Prostate gland (tissue), 2 donors: ENCODE measurements around the gene OPHN1. TPM values are rescaled to one million over a fixed set of nuclear protein-coding genes. Genes with fewer than 3 reads are reported as not detected.

Experiments
- DNase-seq: peaks from one replicate; pipeline ENCODE4 v3.0.0-alpha.2; 2019; ENCODE audit warnings: low spot score
- H3K27ac ChIP-seq, 2 donors: fragments of 200-600 bp; sonication (generic); 2 replicates each; pipeline ENCODE4 v1.5.1; 2017 to 2019
- H3K27me3 ChIP-seq: fragments of 200-600 bp; sonication (generic); replicated peaks from 2 replicates; pipeline ENCODE4 v1.5.1; 2019; ENCODE audit not compliant: insufficient read depth
- H3K36me3 ChIP-seq, 2 donors: fragments of 200-600 bp; sonication (generic); 1 replicate in 1 of 2; 2 replicates in 1 of 2; pipeline versions ENCODE4 v1.5.1 to v1.8.1; 2017 to 2019
- H3K4me1 ChIP-seq: fragments of 200-600 bp; sonication (generic); replicated peaks from 2 replicates; pipeline ENCODE4 v1.5.1; 2019
- H3K4me3 ChIP-seq, 2 donors: fragments of 200-600 bp; sonication (generic); 2 replicates each; pipeline ENCODE4 v1.5.1; 2017 to 2019
- H3K9me3 ChIP-seq: fragments of 200-600 bp; sonication (generic); 2 replicates; pipeline ENCODE4 v1.5.1; 2017
- POLR2A ChIP-seq: fragments of 450-650 bp; IDR thresholded peaks from one replicate; pipeline ENCODE4 v1.6.1; 2016; ENCODE audit warnings: antibody characterized with exemption, mild to moderate bottlenecking
- POLR2AphosphoS5 ChIP-seq: sonication (generic); formaldehyde crosslinking; IDR thresholded peaks from one replicate; pipeline ENCODE4 v1.6.1; 2017; ENCODE audit warnings: antibody characterized with exemption
- WGBS: methylation state at CpG from one replicate; pipeline ENCODE4 v1.1.5; 2018; 5-methylcytosine and 5-hydroxymethylcytosine counted together
- intact Hi-C: fragments of 100-400 bp; cut with DNase I; formaldehyde crosslinking; loops from one replicate; pipeline ENCODE4 v1.14.2; 2022
- total RNA-seq, 2 donors: library from RNA; depleted of rRNA; stranded (reverse); fragments of >200 nt; gene quantifications; one replicate each; pipeline ENCODE4 v1.1.0, GENCODE V29; 2016
- TF ChIP-seq, protein P1 (sequence below), 4 experiments: fragments of 200-600 bp in 2 of 4; fragments of 450-650 bp in 2 of 4; sonication (generic) in 2 of 4; IDR thresholded peaks; 1 replicate in 3 of 4; 2 replicates in 1 of 4; pipeline ENCODE4 v1.5.1; 2016 to 2019; ENCODE audit warnings: antibody characterized with exemption in 4 of 4, mild to moderate bottlenecking in 2 of 4, moderate library complexity in 2 of 4

The OPHN1 gene
- total RNA-seq, 2 donors from 2014 or later = 18.7 to 26.2 TPM

DNA sequence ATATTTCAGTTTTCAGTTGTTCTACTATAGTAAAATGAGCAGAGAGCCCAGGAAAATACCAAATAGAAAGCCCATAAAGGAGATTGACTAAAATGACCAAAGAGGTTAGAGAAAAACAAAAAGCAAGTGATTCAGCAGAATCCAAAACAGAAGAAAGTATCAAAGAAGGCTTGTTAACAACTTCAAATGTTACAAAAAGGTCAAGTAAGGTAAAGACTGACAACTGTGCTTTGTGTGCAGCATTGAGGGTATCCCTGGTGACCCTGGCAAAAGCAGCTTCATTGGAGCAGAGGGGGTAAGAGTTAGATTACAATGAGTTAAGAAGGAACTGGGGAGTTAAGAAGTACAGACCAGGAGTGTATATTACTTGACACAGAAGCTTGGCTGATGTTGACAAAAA lies 317.9 kb downstream of the OPHN1 start:
- TF ChIP-seq, protein P1, sequence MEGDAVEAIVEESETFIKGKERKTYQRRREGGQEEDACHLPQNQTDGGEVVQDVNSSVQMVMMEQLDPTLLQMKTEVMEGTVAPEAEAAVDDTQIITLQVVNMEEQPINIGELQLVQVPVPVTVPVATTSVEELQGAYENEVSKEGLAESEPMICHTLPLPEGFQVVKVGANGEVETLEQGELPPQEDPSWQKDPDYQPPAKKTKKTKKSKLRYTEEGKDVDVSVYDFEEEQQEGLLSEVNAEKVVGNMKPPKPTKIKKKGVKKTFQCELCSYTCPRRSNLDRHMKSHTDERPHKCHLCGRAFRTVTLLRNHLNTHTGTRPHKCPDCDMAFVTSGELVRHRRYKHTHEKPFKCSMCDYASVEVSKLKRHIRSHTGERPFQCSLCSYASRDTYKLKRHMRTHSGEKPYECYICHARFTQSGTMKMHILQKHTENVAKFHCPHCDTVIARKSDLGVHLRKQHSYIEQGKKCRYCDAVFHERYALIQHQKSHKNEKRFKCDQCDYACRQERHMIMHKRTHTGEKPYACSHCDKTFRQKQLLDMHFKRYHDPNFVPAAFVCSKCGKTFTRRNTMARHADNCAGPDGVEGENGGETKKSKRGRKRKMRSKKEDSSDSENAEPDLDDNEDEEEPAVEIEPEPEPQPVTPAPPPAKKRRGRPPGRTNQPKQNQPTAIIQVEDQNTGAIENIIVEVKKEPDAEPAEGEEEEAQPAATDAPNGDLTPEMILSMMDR (IDR thresholded peaks at IDR 0.05) = no peak
- TF ChIP-seq POLR2AphosphoS5 = no peak
- TF ChIP-seq POLR2A = no peak
- H3K4me3 ChIP-seq = no peak overlapping the region
- intact Hi-C loops = no loop called here
- H3K36me3 ChIP-seq = no peaks in the 10 kb centered on the region
- no peak overlapping the region for H3K27ac ChIP-seq
- no peaks in the 10 kb centered on the region for H3K27me3 ChIP-seq
- no peaks in the 10 kb centered on the region for H3K4me1 ChIP-seq
- no peaks in the 10 kb centered on the region for H3K9me3 ChIP-seq
- no peak for DNase-seq

GRCh38 chrX:68114573-68115129 lies 318.6 kb downstream of the OPHN1 start:
- 91% methylated on average over 4 of the region's 4 CpGs for WGBS
- no peaks in the 10 kb centered on the region for H3K9me3 ChIP-seq
- TF ChIP-seq POLR2AphosphoS5 (no peak), POLR2A (no peak)
- TF ChIP-seq, protein P1 (IDR thresholded peaks at IDR 0.05) = no peak
- no peaks in the 10 kb centered on the region for H3K27me3 ChIP-seq
- no peak overlapping the region for H3K27ac ChIP-seq
- no peaks in the 10 kb centered on the region for H3K4me1 ChIP-seq
- no peaks in the 10 kb centered on the region for H3K36me3 ChIP-seq
- no peak overlapping the region for H3K4me3 ChIP-seq
- no peak for DNase-seq
- intact Hi-C loops = no loop called here

DNA sequence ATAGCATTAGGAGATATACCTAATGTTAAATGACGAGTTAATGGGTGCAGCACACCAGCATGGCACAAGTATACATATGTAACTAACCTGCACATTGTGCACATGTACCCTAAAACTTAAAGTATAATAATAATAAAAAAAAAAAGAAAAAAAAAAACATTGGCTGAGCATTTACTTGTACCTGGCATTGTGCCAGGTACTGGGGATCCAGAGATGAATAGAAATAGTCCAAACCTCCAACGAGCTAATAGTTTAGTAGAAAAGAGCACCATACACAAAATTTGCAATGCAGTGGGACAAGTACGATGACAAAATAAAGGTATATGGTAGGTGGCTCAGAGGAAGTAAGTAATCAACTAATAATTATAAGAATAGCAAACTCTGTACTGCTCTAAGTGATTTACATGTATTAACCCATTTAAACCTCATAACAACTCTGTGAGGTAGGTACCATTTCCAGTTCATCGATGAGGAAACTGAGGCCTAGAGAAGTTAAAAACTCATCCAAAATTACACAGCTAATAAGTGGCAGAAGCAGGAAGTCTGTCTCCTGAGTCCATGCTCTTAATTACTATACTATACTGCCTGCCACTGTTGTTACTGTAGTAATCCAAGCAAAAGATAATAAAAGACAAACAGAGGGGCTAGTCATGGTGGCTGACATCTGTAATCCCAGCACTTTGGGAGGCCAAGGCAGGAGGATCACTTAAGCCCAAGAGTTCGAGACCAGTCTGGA lies 319.3 kb downstream of the OPHN1 start:
- Histone ChIP-seq H3K9me3 (no peaks in the 10 kb centered on the region), H3K4me3 (no peak overlapping the region), H3K4me1 (no peaks in the 10 kb centered on the region), H3K27ac (no peak overlapping the region), H3K36me3 (no peaks in the 10 kb centered on the region), H3K27me3 (no peaks in the 10 kb centered on the region)
- intact Hi-C loops = no loop called here
- no peak for DNase-seq
- WGBS = 81% methylated on average over 4 of the region's 5 CpGs
- no peak for TF ChIP-seq POLR2AphosphoS5
- TF ChIP-seq, protein P1 (IDR thresholded peaks at IDR 0.05) = no peak
- TF ChIP-seq POLR2A = no peak

GRCh38 chrX:68112321-68112720 lies 321.0 kb downstream of the OPHN1 start:
- no peak overlapping the region for H3K4me3 ChIP-seq
- 69% methylated on average over 3 of the region's 3 CpGs for WGBS
- H3K27me3 ChIP-seq = no peaks in the 10 kb centered on the region
- H3K36me3 ChIP-seq = no peaks in the 10 kb centered on the region
- intact Hi-C loops = no loop called here
- TF ChIP-seq POLR2A = no peak
- DNase-seq = no peak
- H3K27ac ChIP-seq = no peak overlapping the region
- no peaks in the 10 kb centered on the region for H3K9me3 ChIP-seq
- no peaks in the 10 kb centered on the region for H3K4me1 ChIP-seq

GRCh38 chrX:68109162-68109561 lies 324.1 kb downstream of the OPHN1 start:
- no peaks in the 10 kb centered on the region for H3K27me3 ChIP-seq
- no peaks in the 10 kb centered on the region for H3K36me3 ChIP-seq
- TF ChIP-seq, protein P1 (IDR thresholded peaks at IDR 0.05) = no peak
- no peak for TF ChIP-seq POLR2A
- TF ChIP-seq POLR2AphosphoS5 = no peak
- no peak for DNase-seq
- H3K9me3 ChIP-seq = no peaks in the 10 kb centered on the region
- H3K4me3 ChIP-seq = no peak overlapping the region
- no peaks in the 10 kb centered on the region for H3K4me1 ChIP-seq
- intact Hi-C loops = no loop called here
- no peak overlapping the region for H3K27ac ChIP-seq
